A549 (cell line): ENCODE measurements around the gene VPS41. TPM values are rescaled to one million over a fixed set of nuclear protein-coding genes. Genes with fewer than 3 reads are reported as not detected.

Experiments used
- ATAC-seq, 2 experiments: fragments of 200-7000 bp in 1 of 2; fragments of >200 bp in 1 of 2; cut with Nextera tagmentation in 1 of 2; cut with Tn5 transposase in 1 of 2; 3 replicates each; pipeline versions ENCODE4 v1.8.0 to v1.9.1; 2018 to 2020; ENCODE audit warnings: mild to moderate bottlenecking in 1 of 2, moderate library complexity in 1 of 2
- CTCF ChIA-PET: fragments of 300-600 bp; sonication (Branson Sonifier 250); formaldehyde crosslinking; extraction: SDS; loops from one replicate; lab custom pipeline; 2021; ENCODE audit warnings: antibody characterized with exemption, inconsistent platforms; lab: Yijun Ruan, JAX
- POLR2A ChIA-PET: fragments of 350-600 bp; formaldehyde crosslinking; extraction: SDS; loops from one replicate; lab custom pipeline; 2021; ENCODE audit warnings: antibody characterized with exemption, inconsistent platforms; lab: Yijun Ruan, JAX
- DNase-seq, 2 experiments: peaks; one replicate each; pipeline versions ENCODE4 v3.0.0 to v3.0.0-alpha.2; 2011 to 2016; ENCODE audit warnings: low read depth in 1 of 2, low spot score in 1 of 2
- FAIRE-seq: peaks from 2 replicates; lab custom pipeline; 2011; peaks lifted over from hg19 to GRCh38; lab: Jason Lieb, UNC
- H3K27ac ChIP-seq, 2 experiments: fragments of >200 bp; sonication (Bioruptor Twin); formaldehyde crosslinking; 3 replicates each; pipeline ENCODE4 v1.5.1; 2016 to 2017
- H3K4me1 ChIP-seq: fragments of >200 bp; sonication (Bioruptor Twin); formaldehyde crosslinking; 3 replicates; pipeline ENCODE4 v1.6.1; 2016
- H3K4me2 ChIP-seq: fragments of >200 bp; sonication (Bioruptor Twin); formaldehyde crosslinking; 3 replicates; pipeline ENCODE4 v1.6.1; 2016
- H3K4me3 ChIP-seq: fragments of >200 bp; sonication (Bioruptor Twin); formaldehyde crosslinking; 3 replicates; pipeline ENCODE4 v1.5.1; 2016
- H3K9me3 ChIP-seq: fragments of >200 bp; sonication (Bioruptor Twin); formaldehyde crosslinking; 3 replicates; pipeline ENCODE4 v1.6.1; 2016
- BHLHE40 ChIP-seq: IDR thresholded peaks from 2 replicates; pipeline ENCODE4 v1.6.1; 2012; ENCODE audit warnings: low read depth, low read length, inconsistent platforms
- CBX8 ChIP-seq: fragments of 200-600 bp; sonication (generic); IDR thresholded peaks from 2 replicates; pipeline ENCODE4 v1.6.1; 2016
- CHD2 ChIP-seq: fragments of 150-350 bp; IDR thresholded peaks from 2 replicates; pipeline ENCODE4 v1.6.1; 2014; ENCODE audit warnings: low read length; ENCODE audit not compliant: partially characterized antibody
- FOSL2 ChIP-seq, 2 experiments: fragments of 450-650 bp in 1 of 2; fragments of >200 bp in 1 of 2; sonication (Bioruptor Twin) in 1 of 2; formaldehyde crosslinking; IDR thresholded peaks; 2 replicates each; pipeline versions ENCODE4 v1.5.0 to v1.6.1; 2016 to 2020; ENCODE audit warnings: mild to moderate bottlenecking in 1 of 2, moderate library complexity in 1 of 2
- HOXA7 ChIP-seq: fragments of 250-450 bp; sonication (Bioruptor Pico); IDR thresholded peaks from 2 replicates; pipeline ENCODE4 v1.5.0; 2020; ENCODE audit warnings: mild to moderate bottlenecking, moderate library complexity
- HOXB13 ChIP-seq: fragments of 250-450 bp; sonication (Bioruptor Pico); IDR thresholded peaks from 2 replicates; pipeline ENCODE4 v1.5.0; 2020; ENCODE audit warnings: low read depth, mild to moderate bottlenecking, moderate library complexity
- JUNB ChIP-seq: fragments of >200 bp; sonication (Bioruptor Twin); formaldehyde crosslinking; IDR thresholded peaks from 2 replicates; pipeline ENCODE4 v1.6.1; 2016
- MAFK ChIP-seq: fragments of 450-650 bp; IDR thresholded peaks from 2 replicates; pipeline ENCODE4 v1.6.1; 2014; ENCODE audit not compliant: partially characterized antibody
- MYC ChIP-seq: IDR thresholded peaks from 2 replicates; pipeline ENCODE4 v1.6.1; 2012; ENCODE audit warnings: mild to moderate bottlenecking, inconsistent platforms, low read length, improper control_type of control experiment, borderline replicate concordance
- NPAS2 ChIP-seq: fragments of 250-450 bp; sonication (Bioruptor Pico); IDR thresholded peaks from 2 replicates; pipeline ENCODE4 v1.8.0; 2022; ENCODE audit warnings: mild to moderate bottlenecking, moderate library complexity, borderline replicate concordance
- PHF8 ChIP-seq: fragments of 200-600 bp; sonication (generic); IDR thresholded peaks from 2 replicates; pipeline ENCODE4 v1.6.1; 2016; ENCODE audit warnings: low read depth, mild to moderate bottlenecking, antibody characterized with exemption, moderate library complexity, borderline replicate concordance
- RARB ChIP-seq: fragments of 250-450 bp; sonication (Bioruptor Pico); IDR thresholded peaks from 2 replicates; pipeline ENCODE4 v1.8.0; 2021; ENCODE audit warnings: mild to moderate bottlenecking, moderate library complexity
- ZFP36 ChIP-seq: fragments of 450-650 bp; IDR thresholded peaks from 2 replicates; pipeline ENCODE4 v1.6.1; 2014; ENCODE audit warnings: borderline replicate concordance; ENCODE audit not compliant: partially characterized antibody
- ZSCAN20 ChIP-seq: fragments of 250-450 bp; sonication (Bioruptor Pico); IDR thresholded peaks from 2 replicates; pipeline ENCODE4 v1.8.0; 2022; ENCODE audit warnings: mild to moderate bottlenecking, moderate library complexity
- WGBS: methylation state at CpG from one replicate; pipeline ENCODE4 v1.1.6; 2017; ENCODE audit errors: missing lambda C conversion rate; 5-methylcytosine and 5-hydroxymethylcytosine counted together
- polyA plus RNA-seq, 4 experiments: library from polyadenylated mRNA; depleted of rRNA in 3 of 4; stranded (reverse); fragments of >200 nt; fragmentation: RNase III in 1 of 4; extraction: RNeasy Plus Mini Kit Qiagen cat#74134 plus additional on column Dnase treatment in 1 of 4; gene quantifications; 2 replicates in 3 of 4; 3 replicates in 1 of 4; pipeline ENCODE4 v1.2.3, GENCODE V29; 2011 to 2017
- TF ChIP-seq, protein P1 (sequence below): fragments of 450-650 bp; IDR thresholded peaks from 2 replicates; pipeline ENCODE4 v1.6.1; 2014; ENCODE audit warnings: antibody characterized with exemption
- TF ChIP-seq, protein P2 (sequence below): fragments of 150-350 bp; IDR thresholded peaks from 2 replicates; pipeline ENCODE4 v1.6.1; 2014; ENCODE audit warnings: low read depth, mild to moderate bottlenecking, low read length
- TF ChIP-seq, protein P3 (sequence below): fragments of >200 bp; sonication (Bioruptor Twin); formaldehyde crosslinking; IDR thresholded peaks from 3 replicates; pipeline ENCODE4 v1.5.1; 2016

The VPS41 gene
- polyA plus RNA-seq, 2 of the 4 experiments (the other 2 are of a cell fraction), result 24.6 to 59.9 TPM

DNA sequence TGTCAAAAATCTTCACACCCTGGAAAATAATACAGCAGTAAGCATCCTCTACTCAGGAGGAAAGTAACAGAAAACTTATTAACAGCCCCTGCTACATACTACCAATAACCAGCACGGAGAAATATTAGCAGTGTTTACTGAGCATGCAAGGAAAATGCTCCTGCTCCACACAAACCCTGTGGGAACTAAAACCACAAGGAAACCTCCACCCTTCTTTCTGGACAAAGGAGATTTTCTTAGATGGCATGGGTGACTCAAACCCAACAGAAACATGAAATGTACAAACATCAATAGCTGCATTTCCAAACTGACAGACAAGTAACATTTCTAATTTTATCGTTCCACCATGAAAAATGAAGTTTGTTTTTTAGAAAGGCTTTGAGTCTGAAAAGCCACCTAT is 113.4 kb downstream of the VPS41 start:
- DNase-seq (no peak), FAIRE-seq (no peak), ATAC-seq (no peak)
- Histone ChIP-seq H3K9me3 (no peaks in the 10 kb centered on the region), H3K4me2 (no peak overlapping the region), H3K4me1 (no peaks in the 10 kb centered on the region), H3K4me3 (no peak overlapping the region), H3K27ac (no peak overlapping the region)
- CTCF ChIA-PET, result interaction anchor here (0.6 to 1.8 kb wide), 10 partner anchors 9 to 729 kb away, joined by 3 to 9 read pairs (median 3); no protein-coding TSS in a partner anchor
- 78% methylated on average over 2 of the region's 2 CpGs for WGBS
- POLR2A ChIA-PET, result no interaction called here
- TF ChIP-seq NPAS2 (CRISPR knock-in tag) (no peak), HOXA7 (CRISPR knock-in tag) (no peak), MYC (no peak), PHF8 (no peak), CHD2 (no peak), MAFK (no peak), FOSL2 (IDR thresholded peaks at IDR 0.05) (no peak), FOSL2 (CRISPR knock-in tag; IDR thresholded peaks at IDR 0.05) (no peak)
- TF ChIP-seq, protein P1, sequence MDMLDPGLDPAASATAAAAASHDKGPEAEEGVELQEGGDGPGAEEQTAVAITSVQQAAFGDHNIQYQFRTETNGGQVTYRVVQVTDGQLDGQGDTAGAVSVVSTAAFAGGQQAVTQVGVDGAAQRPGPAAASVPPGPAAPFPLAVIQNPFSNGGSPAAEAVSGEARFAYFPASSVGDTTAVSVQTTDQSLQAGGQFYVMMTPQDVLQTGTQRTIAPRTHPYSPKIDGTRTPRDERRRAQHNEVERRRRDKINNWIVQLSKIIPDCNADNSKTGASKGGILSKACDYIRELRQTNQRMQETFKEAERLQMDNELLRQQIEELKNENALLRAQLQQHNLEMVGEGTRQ, result no peak

DNA sequence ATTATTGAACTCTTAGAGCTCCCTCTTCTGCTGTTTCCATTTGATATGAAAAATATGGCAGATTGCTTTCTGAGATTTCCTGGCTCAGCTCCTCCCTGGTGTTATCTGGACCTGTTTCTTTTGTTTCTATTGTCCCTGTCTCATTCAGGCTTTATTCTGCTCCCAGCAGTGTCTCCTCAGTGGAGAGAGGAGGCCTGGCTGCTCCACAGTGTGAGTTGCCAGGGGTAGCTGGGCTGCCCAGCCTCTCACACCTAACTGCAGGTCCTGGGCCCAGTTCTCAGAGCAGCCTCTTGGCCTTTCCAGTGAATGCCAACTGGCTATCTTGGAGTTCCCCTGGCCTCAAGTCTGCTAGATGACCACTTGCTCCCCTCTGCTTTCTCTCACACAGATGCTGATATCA is 127.0 kb downstream of the VPS41 start:
- no peaks in the 10 kb centered on the region for H3K9me3 ChIP-seq
- POLR2A ChIA-PET, result no interaction called here
- FAIRE-seq (no peak), ATAC-seq (no peak), DNase-seq (no peak)
- TF ChIP-seq CBX8, result no peak
- TF ChIP-seq RARB, result no peak
- TF ChIP-seq, protein P2, sequence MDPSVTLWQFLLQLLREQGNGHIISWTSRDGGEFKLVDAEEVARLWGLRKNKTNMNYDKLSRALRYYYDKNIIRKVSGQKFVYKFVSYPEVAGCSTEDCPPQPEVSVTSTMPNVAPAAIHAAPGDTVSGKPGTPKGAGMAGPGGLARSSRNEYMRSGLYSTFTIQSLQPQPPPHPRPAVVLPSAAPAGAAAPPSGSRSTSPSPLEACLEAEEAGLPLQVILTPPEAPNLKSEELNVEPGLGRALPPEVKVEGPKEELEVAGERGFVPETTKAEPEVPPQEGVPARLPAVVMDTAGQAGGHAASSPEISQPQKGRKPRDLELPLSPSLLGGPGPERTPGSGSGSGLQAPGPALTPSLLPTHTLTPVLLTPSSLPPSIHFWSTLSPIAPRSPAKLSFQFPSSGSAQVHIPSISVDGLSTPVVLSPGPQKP, result no peak
- TF ChIP-seq, protein P3, sequence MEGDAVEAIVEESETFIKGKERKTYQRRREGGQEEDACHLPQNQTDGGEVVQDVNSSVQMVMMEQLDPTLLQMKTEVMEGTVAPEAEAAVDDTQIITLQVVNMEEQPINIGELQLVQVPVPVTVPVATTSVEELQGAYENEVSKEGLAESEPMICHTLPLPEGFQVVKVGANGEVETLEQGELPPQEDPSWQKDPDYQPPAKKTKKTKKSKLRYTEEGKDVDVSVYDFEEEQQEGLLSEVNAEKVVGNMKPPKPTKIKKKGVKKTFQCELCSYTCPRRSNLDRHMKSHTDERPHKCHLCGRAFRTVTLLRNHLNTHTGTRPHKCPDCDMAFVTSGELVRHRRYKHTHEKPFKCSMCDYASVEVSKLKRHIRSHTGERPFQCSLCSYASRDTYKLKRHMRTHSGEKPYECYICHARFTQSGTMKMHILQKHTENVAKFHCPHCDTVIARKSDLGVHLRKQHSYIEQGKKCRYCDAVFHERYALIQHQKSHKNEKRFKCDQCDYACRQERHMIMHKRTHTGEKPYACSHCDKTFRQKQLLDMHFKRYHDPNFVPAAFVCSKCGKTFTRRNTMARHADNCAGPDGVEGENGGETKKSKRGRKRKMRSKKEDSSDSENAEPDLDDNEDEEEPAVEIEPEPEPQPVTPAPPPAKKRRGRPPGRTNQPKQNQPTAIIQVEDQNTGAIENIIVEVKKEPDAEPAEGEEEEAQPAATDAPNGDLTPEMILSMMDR, result no peak
- no peak for TF ChIP-seq HOXB13 (CRISPR knock-in tag)
- no peak for TF ChIP-seq MYC
- no peak for TF ChIP-seq ZFP36
- no peak for TF ChIP-seq MAFK
- TF ChIP-seq HOXA7 (CRISPR knock-in tag), result no peak
- TF ChIP-seq JUNB, result no peak
- no peak for TF ChIP-seq ZSCAN20 (CRISPR knock-in tag)
- H3K27ac ChIP-seq, result no peak overlapping the region
- no peaks in the 10 kb centered on the region for H3K4me1 ChIP-seq
- H3K4me3 ChIP-seq, result no peak overlapping the region
- H3K4me2 ChIP-seq, result no peak overlapping the region
- CTCF ChIA-PET, result no interaction called here

DNA sequence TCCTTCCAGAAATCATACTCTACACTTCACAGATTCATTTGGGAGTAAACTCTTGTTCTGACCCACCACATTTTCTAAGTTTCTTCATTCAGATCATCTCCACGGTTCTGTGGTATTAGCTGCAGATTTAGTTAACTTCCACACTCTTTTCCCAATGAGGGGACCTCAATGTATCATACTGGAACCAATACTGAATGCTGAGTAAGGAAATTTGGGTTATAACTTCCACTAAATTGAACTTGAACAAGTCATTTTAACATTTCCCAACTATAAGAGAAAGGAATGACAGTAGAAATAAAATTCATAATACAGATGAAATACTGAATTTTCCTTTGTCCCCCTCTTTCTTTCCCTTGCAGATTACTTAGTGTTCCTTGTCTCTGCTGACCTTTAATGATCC is 131.4 kb downstream of the VPS41 start:
- CTCF ChIA-PET, result no interaction called here
- POLR2A ChIA-PET, result no interaction called here
- Histone ChIP-seq H3K4me2 (no peak overlapping the region), H3K27ac (no peak overlapping the region)
- FAIRE-seq, result no peak
- WGBS, result 33% methylated on average over 1 of the region's 1 CpG
- TF ChIP-seq MAFK (peak; percentile 66), BHLHE40 (no peak)
- TF ChIP-seq, all 56 proteins: peak for 1
- DNase-seq (no peak), ATAC-seq (no peak)
- Histone ChIP-seq H3K9me3 (no peaks in the 10 kb centered on the region), H3K4me3 (no peak overlapping the region), H3K4me1 (no peaks in the 10 kb centered on the region)
